ENCODE results near the gene ANGPTL1.

ANGPTL1 gene, protein sequence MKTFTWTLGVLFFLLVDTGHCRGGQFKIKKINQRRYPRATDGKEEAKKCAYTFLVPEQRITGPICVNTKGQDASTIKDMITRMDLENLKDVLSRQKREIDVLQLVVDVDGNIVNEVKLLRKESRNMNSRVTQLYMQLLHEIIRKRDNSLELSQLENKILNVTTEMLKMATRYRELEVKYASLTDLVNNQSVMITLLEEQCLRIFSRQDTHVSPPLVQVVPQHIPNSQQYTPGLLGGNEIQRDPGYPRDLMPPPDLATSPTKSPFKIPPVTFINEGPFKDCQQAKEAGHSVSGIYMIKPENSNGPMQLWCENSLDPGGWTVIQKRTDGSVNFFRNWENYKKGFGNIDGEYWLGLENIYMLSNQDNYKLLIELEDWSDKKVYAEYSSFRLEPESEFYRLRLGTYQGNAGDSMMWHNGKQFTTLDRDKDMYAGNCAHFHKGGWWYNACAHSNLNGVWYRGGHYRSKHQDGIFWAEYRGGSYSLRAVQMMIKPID

DNA sequence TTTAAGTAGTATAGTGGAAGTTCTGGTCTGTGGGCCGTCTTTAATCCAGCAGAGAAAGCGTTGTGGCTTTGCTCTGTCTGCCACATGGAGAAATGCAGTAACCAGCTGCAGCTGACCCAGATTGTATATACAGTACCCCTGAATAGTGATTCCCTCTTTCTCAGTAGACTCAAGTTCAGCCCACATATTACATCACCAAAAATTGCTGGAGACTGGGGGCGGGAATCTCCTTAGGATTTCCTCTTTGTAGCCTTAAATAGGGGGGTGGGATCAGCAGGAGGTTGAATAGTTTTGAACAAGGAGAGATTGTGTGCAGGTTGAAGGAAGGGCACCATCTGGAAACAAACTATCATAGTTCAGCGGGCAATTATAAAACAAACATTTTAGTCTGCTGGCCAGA, at the start of gene ANGPTL1:
ANGPTL1 (minus strand) TSS at position 134 of the 400 bp plus-strand sequence. CDS start 5,301 bp downstream, outside the sequence.
- DNase-seq (ENCODE audit: low read depth in 2 of 2) = peak; percentile 13 to 17

DNA sequence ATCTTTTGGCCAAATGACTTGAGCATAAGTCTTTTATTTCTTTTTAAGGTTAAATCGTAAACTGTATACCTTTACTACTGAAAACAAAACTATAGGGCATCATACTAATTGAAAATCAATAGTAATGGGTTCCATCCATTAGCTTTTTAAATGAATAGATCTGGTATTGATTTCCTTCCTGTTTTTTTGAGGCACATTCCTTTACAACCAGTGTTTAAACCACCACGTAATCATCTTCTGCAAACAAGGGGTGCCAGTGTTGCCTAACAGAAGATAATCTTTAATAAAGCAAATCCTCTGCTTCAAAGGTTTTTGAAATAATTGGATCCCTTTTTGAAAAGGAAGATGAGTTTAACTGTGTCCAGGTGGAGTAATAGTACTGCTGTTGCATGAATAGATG, 48.7 kb upstream of the ANGPTL1 start:
- DNase-seq (ENCODE audit: low read depth in 2 of 2) = no peak

DNA sequence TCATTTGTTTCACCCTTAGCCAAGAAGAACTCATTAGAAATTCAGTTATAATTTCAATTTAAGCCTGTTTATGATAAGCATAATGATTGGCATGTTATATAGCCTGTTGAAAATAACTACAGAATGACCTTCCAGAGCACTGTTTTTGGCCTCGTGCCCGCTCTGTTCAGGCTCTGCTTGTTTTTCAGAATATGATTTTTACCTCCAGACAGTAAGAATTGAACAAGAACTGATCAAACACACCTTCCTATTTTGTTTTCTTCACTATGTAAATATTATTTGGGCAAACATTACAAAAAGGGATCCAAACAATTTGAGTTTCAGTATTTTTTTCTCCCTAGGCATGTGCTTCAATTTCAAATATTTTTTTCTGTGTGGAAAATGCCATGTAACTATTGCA, 48.1 kb upstream of the ANGPTL1 start:
- DNase-seq (ENCODE audit: low read depth in 2 of 2) = no peak

DNA sequence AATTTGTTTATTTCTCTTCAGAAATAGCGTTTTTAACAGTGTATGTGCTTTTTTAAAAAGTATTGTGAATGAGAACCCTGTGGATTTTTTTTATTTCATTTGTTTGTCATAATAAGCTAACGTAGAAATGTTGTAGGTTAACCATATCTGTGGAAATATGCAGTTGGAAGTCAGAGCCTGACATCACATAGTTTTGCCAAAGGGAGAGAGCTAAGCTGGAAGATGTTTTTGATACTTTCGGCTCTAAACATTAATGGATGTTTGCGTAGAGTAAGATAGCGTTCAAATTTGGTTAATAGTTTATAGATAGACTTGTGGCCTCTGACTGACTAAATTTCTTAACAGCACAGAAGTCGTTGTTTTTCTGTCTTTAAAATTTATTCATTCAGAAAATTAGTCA, 47.4 kb upstream of the ANGPTL1 start:
- DNase-seq (ENCODE audit: low read depth in 2 of 2) = no peak

DNA sequence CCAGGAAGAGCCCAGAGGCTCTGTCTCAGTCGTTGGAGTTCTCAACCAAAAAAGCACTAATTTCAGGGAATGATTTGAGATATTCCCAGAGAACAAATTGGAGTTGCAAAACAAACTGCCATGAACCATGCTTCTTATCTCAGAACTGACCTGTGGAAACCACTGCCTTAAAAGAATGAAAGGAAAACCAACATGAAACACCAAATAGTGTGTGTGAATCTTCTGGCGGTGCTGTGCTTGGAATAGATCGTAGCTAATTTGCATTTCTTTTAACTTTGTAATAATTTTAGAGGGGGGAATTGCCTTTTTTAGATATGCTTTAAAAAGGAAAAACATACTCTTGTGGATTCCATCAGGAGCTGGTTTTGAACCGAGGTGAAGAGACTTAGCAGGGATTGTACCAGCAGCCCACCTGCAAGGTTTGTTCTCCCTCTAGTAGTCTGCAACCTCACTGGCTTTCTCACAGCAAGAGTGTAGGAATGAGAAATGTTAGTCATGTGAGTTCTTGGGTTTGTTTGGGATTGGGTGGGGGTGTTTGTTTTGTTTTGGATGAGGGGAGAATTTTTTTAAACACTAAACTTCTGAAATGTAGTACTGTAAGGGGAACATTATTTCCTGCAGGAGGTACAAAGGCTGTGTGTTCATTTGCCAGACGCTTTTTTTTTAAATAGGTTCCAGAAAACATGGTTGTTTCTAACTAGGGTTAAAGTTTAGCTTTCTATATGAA, 45.7 kb upstream of the ANGPTL1 start:
- DNase-seq (ENCODE audit: low read depth in 2 of 2) = no peak

DNA sequence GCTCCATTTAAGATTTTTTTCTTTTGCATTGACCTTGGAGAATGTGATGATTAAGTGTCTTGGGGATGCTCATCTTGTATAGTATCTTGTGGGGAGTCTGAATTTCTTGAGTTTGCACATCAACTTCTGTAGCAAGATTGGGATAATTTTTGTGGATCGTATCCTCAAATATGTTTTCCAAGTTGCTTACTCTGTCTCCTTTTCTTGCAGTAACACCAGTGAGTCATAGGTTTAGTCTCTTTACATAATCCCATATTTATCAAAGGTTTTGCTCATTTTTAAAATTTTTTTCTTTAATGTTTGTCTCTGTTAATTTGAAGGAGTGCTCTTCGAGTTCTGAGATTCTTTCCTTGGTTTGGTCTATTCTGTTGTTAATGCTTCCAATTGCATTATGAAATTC, 41.7 kb upstream of the ANGPTL1 start:
- DNase-seq (ENCODE audit: low read depth in 2 of 2) = no peak

DNA sequence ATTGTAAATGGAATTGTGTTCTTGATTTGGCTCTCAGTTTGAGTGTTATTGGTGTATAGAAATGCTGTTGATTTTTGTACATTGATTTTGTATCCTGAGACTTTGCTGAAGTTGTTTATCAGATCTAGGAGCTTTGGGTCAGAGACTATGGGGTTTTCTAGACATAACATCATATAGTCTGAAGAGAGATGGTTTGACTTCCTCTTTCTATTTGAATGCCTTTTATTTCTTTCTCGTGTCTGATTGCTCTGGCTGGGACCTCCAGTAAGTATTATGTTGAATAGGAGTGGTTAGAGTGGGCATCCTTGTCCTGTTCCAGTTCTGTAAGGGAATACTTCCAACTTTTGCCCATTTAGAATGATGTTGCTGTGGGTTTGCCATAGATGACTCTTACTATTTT, 39.1 kb upstream of the ANGPTL1 start:
- no peak for DNase-seq (ENCODE audit: low read depth in 2 of 2)

DNA sequence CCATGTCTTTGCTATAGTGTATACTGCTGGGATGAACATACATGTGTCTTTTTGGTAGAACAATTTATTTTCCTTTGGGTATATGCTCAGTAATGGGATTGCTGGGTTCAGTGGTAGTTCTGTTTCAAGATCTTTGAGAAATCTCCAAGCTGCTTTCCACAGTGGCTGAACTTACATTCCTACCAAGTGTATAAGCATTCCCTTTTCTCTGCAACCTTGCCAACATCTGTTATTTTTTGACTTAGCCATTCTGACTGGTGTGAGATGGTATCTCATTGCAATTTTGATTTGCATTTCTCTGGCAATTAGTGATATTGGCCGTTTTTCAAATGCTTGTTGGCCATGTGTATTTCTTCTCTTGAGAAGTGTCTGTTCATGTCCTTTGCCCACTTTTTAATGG, 37.5 kb upstream of the ANGPTL1 start:
- peak; percentile 47 to 49 for DNase-seq (ENCODE audit: low read depth in 2 of 2)

DNA sequence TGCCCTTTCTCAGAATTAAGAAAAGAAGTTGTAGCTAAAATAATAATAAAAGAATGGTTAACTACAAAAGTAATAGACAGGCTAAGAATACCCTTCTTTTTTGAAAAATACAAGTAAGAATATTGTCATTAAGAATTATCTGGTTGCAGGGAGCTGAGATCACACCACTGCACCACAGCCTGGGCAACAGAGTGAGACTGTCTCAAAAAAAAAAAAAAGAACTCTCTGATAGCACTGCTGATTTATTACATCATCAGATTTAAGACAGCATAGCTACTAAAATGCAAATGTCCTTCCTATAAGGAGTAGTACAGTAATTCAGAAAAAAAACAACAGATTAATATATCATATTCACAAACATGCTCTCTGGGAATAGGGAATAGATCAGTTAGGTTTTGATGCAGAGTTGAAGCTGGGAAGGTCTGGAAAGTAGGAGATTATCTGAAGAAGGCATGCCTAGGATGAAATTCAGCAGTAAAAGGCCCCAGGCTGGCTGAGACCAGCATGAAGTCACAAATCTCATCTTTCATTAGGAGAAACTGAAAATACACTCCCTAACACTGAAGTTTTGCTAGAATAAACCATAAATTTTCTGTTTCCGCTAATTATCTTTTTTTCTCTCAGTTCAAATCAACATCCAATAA, 30.7 kb upstream of the ANGPTL1 start:
- DNase-seq (ENCODE audit: low read depth in 2 of 2) = no peak

DNA sequence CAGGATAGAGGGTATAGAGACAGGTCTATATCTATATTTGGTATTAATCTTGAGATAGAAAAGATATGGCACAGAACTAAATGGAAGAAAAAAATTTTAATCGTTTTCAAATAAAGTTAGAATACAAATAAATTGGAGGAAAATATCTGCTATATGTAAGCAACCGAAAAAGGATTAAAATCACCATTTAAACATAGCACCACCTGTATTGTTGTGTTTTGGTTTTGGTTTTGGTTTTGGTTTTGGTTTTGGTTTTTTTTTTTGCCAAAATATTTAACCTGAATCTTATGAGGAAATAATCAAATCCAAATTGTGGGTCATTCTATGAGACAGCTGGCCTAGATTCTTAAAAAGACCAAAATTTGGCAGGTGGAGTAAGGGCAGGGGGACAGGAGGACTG, 28.5 kb upstream of the ANGPTL1 start:
- DNase-seq (ENCODE audit: low read depth in 2 of 2) = no peak

DNA sequence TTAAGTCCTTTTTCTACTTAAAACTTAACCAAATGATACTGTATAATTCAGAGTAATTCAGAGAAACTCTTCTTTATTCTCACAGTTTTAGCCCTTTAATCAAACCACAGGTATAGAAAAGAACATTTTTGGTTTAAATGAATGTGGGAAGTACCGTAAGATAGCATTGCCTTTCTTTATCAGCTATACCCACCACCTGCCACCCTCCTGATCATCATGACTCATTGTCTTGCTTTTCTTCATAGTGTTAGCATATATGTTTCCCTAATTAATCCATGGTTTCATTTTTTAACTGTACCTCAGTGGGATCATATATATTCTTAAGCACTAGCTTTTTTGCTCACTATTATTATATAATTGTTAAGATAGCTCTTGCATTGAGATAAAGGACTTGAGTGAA, 27.5 kb upstream of the ANGPTL1 start:
- DNase-seq (ENCODE audit: low read depth in 2 of 2) = no peak

DNA sequence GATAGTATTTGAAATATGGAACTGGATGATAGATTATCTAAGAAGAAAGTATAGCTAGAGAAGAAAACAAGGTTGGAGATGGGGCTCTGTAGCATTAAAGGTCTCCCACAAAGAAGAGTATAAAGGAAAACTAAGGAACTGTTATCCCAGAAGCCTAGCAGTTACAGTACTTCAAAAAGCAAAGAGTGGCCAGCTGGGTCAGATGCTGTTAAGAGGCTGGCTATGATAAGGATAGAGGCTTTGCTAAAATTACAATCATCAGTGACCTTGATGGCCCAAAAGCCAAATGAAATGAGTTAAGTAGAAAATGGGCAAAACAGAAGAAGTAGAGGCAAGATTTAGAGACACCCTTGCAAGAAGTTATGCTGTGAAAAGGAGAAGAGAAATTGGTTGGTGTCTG, 25.1 kb upstream of the ANGPTL1 start:
- DNase-seq (ENCODE audit: low read depth in 2 of 2) = no peak

DNA sequence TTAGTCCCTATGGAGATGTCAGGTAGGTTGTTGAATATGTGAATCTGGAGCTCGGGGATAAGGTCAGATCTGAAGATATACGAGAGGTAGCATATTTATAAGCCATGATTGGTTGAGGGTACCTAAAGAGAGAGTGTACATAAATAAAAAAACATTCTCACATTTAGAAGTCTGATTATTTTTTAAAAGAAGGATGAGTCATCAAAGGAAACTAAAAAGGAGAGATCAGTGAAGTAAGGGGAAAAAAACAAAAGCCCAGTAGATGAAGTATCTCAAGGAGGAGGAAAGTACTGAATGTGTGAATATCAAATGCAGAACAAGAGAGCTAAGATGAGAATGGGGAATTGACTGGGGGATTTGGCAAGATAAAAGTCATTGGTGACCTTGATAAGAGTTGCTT, 15.7 kb upstream of the ANGPTL1 start:
- no peak for DNase-seq (ENCODE audit: low read depth in 2 of 2)

DNA sequence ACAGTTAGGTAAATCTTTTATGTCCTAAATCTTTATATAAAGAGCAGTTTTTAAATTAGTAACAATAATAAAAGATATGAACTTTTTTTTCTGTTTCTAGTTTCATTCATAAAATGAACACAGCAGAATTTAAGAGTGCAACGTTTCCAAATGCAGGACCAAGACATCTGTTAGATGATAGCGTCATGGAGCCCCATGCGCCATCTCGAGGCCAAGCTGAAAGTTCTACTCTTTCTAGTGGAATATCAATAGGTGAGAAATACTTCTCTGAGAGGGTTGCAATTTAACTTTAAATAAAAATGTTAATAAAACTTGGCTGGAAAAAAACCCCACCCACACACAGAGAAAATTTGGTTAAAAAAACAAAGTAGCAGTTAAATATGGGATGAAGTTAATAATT, 15.0 kb upstream of the ANGPTL1 start:
- no peak for DNase-seq (ENCODE audit: low read depth in 2 of 2)

DNA sequence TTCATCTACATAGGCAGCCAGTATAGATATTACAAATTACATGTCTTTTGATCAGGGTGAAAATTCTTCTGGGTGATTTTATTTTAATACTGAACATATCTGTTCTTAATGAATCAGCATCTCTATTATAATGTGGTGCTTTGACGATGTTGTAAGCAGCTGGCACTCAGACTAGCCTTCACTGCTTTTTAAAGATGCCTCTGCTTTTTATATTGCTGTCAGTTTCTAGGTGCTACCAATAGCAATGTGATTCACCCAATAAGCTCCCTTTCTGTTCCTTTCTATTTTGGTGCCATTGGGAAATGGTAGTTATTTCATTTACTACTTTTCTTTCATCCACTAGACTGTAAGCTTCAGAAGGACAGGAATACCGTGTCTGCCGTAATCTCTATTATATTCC, 11.1 kb upstream of the ANGPTL1 start:
- DNase-seq (ENCODE audit: low read depth in 2 of 2) = no peak

DNA sequence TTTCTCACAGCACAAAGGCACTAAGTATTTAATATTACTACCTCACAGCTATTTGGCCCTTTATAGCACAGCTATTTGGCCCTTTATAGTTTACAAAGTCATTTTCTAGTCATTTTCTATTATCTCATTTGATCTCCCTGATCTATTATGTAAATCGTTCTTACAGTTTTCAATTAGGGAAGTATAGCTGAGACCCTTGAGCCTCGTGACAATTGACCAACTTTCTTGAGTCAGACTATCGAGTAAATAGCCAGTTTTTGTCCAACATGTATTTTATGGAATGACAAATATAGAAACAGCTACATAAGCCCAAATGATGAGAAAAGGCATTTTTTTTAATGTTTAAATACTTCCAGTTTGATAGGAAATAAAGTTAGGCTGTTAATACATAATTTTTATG, 7.0 kb upstream of the ANGPTL1 start:
- DNase-seq (ENCODE audit: low read depth in 2 of 2) = no peak

DNA sequence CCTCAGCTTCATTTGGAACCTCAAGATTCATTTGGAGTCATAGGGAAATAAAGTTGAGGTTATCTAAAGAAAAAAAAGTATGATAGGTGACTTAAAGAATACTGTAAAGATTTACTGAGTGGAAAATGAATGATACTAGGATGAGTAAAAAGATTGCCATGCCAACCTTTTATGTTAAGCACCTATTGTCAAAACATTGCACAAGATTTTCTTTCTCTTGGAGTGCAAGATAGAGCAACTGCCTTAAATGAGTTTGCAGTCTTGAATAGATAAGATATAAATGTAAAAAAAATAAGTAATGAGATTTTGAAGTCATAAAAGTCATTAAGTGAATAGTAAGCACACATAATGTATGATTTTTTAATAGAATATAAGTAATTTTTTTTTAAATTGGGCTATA, 5.1 kb upstream of the ANGPTL1 start:
- DNase-seq (ENCODE audit: low read depth in 2 of 2) = no peak

DNA sequence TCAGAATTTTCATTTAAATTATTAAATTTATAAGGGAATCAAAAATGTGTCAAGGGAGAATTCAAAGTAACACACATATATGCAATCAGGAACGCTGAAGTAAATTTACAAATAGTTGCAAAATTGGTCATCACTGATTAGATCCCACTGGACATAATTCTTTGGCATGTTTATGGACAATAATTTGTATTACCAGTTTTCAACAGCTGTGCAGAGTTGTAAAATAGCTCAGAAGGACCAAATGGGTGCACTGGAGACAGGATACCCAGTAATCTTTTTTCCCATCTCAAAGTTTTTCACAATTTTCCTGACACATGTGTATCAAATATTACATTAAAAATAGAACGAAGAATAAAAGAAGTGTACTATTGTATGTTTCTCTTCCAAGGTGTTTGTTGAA, 4.1 kb upstream of the ANGPTL1 start:
- no peak for DNase-seq (ENCODE audit: low read depth in 2 of 2)

DNA sequence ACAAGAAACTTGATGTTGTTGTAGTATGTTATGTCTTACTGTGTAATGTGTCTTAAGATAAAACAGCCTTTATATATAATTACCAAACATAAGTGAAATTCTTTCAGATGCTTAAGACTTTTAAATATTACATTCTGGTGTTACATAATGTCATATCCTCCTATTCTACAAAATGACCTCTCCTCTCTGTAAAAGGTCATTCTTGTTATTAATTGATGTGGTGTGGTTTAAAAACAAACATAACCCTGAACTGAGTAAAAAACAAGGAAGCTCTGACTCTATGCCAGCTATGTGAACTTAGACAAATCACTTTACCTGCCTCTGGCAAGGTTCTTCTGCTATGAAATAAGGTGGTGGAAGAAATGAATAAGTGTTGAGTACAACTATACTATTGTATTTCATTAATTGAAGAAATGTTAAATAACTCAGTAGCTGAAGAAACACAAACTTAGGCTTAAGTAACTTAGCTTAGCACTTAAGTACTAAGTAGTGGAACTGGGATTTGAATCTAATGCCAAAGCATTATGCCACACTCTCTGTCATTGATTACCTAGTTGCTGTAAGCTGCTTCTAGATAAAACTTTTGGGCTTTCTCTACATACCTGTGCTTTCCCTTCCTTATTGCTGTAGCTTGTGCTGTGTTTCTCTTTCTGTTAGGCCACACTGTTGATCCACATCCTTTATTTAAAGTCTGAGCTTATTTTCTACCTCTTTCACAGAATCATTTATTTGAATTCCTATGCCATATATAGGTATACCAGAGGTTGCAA, 859 bp upstream of the ANGPTL1 start:
- DNase-seq (ENCODE audit: low read depth in 2 of 2) = no peak

DNA sequence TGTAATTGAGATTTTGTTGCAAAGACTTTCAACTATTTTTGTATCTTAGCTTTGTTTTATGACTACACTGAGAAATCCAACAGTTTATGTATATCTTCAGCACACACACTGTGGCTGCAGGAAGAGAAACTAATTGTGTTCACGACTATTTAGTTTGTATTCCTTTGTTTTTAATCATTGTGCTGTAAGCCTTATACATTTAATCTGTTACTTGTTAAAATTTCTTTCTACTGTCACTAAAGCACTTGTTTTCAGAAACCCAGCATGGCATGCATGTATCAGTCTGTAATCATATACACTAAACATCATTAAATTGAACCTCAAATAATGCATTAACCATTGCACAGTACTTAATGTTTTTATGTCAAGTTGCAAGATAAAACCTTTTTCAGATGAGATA, 656 bp downstream of the ANGPTL1 start:
- no peak for DNase-seq (ENCODE audit: low read depth in 2 of 2)

DNA sequence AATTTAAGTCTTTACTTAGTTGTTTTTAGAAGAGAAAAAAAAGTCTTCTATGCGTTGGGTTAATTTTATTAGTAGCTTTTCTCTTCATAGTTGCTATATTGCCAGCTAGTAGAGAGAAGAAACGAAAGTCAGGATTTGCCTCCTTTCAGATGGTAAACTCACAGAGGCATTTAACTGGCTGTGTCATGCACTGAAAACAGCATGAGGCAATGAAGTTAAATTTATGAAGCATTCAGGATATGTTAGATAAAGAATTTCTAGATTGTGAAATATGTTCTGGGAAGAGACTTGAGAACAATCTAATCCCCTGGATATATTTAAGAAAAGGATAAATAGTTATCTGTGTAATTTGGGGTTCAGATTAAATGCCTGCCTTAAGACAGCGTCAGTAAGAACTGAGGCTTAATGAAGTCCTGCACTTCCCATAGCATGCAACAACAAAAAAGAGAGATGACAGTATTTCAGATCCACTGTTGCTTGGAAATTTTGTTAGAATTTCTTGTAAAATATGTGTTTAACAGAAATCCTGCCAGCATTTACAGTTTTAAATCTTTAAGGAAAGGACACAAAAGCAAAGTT, 1.7 kb downstream of the ANGPTL1 start:
- DNase-seq (ENCODE audit: low read depth in 2 of 2) = peak; percentile 40 to 41

DNA sequence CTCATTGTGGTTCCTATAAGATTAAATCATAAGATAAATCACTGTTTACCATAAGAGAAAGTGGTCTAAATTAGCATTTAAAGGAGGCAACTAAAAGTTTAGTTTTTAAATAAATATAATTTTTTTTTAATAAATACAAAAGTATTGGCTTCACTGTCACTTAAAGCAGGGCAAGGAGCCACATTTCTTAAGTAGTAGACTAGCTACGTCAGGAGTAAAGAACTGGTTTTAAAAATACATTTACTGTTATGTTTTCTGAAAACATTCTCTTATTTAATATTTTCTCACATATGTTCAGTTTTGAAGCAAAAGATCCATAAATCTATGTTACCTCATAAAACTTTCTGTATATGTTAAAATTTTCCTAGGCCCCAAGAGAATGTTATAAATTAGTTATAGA, 2.2 kb downstream of the ANGPTL1 start:
- DNase-seq (ENCODE audit: low read depth in 2 of 2) = no peak

Data from fibroblast of skin of left quadriceps (primary cell).